ENCODE data around the gene E4F1. TPM values are rescaled to one million over a fixed set of nuclear protein-coding genes. Genes with fewer than 3 reads are reported as not detected.
A peak's percentile ranks its signal among the peaks of the same experiment; 100 is the strongest.

E4F1 gene
- total and polyA plus RNA-seq, 4 donors, result 4.4 to 19.1 (median 13.7) TPM

- no peak for TF ChIP-seq ATF3 (IDR thresholded peaks at IDR 0.05)
- TF ChIP-seq FOXA1 (IDR thresholded peaks at IDR 0.05), result no peak
- TF ChIP-seq MAX (IDR thresholded peaks at IDR 0.05), result no peak
- TF ChIP-seq, protein P1, sequence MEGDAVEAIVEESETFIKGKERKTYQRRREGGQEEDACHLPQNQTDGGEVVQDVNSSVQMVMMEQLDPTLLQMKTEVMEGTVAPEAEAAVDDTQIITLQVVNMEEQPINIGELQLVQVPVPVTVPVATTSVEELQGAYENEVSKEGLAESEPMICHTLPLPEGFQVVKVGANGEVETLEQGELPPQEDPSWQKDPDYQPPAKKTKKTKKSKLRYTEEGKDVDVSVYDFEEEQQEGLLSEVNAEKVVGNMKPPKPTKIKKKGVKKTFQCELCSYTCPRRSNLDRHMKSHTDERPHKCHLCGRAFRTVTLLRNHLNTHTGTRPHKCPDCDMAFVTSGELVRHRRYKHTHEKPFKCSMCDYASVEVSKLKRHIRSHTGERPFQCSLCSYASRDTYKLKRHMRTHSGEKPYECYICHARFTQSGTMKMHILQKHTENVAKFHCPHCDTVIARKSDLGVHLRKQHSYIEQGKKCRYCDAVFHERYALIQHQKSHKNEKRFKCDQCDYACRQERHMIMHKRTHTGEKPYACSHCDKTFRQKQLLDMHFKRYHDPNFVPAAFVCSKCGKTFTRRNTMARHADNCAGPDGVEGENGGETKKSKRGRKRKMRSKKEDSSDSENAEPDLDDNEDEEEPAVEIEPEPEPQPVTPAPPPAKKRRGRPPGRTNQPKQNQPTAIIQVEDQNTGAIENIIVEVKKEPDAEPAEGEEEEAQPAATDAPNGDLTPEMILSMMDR (IDR thresholded peaks at IDR 0.05; ENCODE audit: low read depth, low read length, missing input control), result no peak
- no peak for TF ChIP-seq NR2F2 (IDR thresholded peaks at IDR 0.05)
- no peak for DNase-seq (ENCODE audit: low spot score)
- WGBS, result 96% methylated on average over 7 of the region's 7 CpGs
- no peaks in the 10 kb centered on the region for H3K27me3 ChIP-seq (ENCODE audit: control insufficient read depth in 4 of 4, insufficient read depth in 4 of 4, low read length in 3 of 4)
- H3K9me3 ChIP-seq (ENCODE audit: control insufficient read depth in 4 of 4, low read length in 3 of 4), result no peaks in the 10 kb centered on the region
- no peak overlapping the region for H3K27ac ChIP-seq (ENCODE audit: low read depth in 1 of 2, low read length in 2 of 2)
- H3K4me1 ChIP-seq (ENCODE audit: control insufficient read depth in 4 of 4, insufficient read depth in 4 of 4, low read length in 3 of 4), result peaks cover 6 to 40% (median 37%) of the 10 kb centered on the region in 4 donors
- no peak overlapping the region for H3K9ac ChIP-seq (ENCODE audit: low read depth in 1 of 2, low read length in 2 of 2)
- peaks cover 3 to 35% (median 18%) of the 10 kb centered on the region in 4 donors for H3K36me3 ChIP-seq (ENCODE audit: control insufficient read depth in 4 of 4, insufficient read depth in 3 of 4, low read depth in 1 of 4, low read length in 3 of 4)
- no peak overlapping the region for H3K4me3 ChIP-seq (ENCODE audit: low read depth in 1 of 3, low read length in 3 of 3)
Measured at GRCh38 chr16:2252806-2253148, 29.4 kb downstream of the E4F1 start.

DNA sequence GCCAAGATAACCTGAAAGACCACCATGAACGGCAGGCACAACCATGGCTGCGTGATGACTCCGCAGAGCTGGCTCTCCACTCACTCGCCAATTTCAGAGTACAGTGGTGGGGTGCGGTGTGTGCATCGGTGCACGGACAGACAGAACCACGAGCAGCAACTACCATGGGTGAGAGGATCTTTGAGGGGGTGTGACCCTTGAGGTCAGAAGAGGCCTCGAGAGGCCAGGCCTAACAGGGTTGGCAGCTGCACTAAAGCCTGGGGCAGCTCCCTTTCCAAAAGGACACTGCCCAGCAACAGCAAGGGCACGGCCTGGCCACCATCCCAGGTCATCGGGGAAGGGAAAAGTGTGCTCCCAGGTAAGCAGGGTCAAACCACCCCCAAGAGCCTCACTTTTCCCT, 29.9 kb downstream of the E4F1 start:
- Histone ChIP-seq H3K4me3 (ENCODE audit: low read depth in 1 of 3, low read length in 3 of 3) (no peak overlapping the region), H3K9me3 (ENCODE audit: control insufficient read depth in 4 of 4, low read length in 3 of 4) (no peaks in the 10 kb centered on the region), H3K27ac (ENCODE audit: low read depth in 1 of 2, low read length in 2 of 2) (no peak overlapping the region), H3K9ac (ENCODE audit: low read depth in 1 of 2, low read length in 2 of 2) (no peak overlapping the region), H3K36me3 (ENCODE audit: control insufficient read depth in 4 of 4, insufficient read depth in 3 of 4, low read depth in 1 of 4, low read length in 3 of 4) (peaks cover 4 to 40% (median 21%) of the 10 kb centered on the region in 4 donors), H3K27me3 (ENCODE audit: control insufficient read depth in 4 of 4, insufficient read depth in 4 of 4, low read length in 3 of 4) (no peaks in the 10 kb centered on the region), H3K4me1 (ENCODE audit: control insufficient read depth in 4 of 4, insufficient read depth in 4 of 4, low read length in 3 of 4) (peaks cover 6 to 40% (median 37%) of the 10 kb centered on the region in 4 donors)
- no peak for TF ChIP-seq MAX (IDR thresholded peaks at IDR 0.05)
- peak in 1 of 2 donors; percentile 14 for TF ChIP-seq RXRA (IDR thresholded peaks at IDR 0.05)
- no peak for DNase-seq (ENCODE audit: low spot score)
- 66% methylated on average over 11 of the region's 11 CpGs for WGBS

DNA sequence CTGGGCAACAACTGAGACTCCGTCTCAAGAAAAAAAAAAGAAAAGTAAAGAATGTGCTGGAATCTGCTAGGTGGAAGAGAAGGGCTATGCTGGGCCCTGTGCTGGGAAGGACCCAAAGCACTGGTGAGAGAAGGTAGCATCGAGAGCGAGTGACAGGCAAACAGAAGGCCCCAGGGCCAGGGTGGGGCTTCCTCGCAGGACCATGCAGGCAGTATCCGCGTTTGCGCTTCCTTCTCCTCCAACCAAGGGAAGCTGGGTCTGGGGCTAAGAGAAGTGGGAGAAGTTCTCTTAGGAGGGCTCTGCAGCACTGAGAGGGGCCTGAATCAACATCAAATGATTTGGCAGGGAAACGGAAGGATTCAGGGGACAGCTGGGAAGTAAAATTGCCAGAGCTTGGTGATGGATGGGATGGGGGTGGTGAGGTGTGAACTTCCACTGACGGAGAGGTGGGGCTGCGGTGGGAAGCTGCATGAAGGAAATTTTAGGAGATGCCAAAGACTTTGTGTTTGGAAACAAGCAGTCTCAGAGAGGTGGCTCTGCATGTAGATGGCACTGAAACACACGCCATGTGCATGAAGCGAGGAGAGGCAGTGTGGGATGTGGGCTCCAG, 33.2 kb downstream of the E4F1 start:
- H3K36me3 ChIP-seq (ENCODE audit: control insufficient read depth in 4 of 4, insufficient read depth in 3 of 4, low read depth in 1 of 4, low read length in 3 of 4), result peaks cover 14 to 59% (median 33%) of the 10 kb centered on the region in 4 donors
- peaks cover 2 to 26% (median 20%) of the 10 kb centered on the region in 4 donors for H3K4me1 ChIP-seq (ENCODE audit: control insufficient read depth in 4 of 4, insufficient read depth in 4 of 4, low read length in 3 of 4)
- no peaks in the 10 kb centered on the region for H3K27me3 ChIP-seq (ENCODE audit: control insufficient read depth in 4 of 4, insufficient read depth in 4 of 4, low read length in 3 of 4)
- WGBS, result 91% methylated on average over 12 of the region's 12 CpGs
- no peak for TF ChIP-seq JUND (IDR thresholded peaks at IDR 0.05)
- TF ChIP-seq FOXA1 (IDR thresholded peaks at IDR 0.05), result no peak
- TF ChIP-seq SP1 (IDR thresholded peaks at IDR 0.05), result no peak
- TF ChIP-seq, protein P2, sequence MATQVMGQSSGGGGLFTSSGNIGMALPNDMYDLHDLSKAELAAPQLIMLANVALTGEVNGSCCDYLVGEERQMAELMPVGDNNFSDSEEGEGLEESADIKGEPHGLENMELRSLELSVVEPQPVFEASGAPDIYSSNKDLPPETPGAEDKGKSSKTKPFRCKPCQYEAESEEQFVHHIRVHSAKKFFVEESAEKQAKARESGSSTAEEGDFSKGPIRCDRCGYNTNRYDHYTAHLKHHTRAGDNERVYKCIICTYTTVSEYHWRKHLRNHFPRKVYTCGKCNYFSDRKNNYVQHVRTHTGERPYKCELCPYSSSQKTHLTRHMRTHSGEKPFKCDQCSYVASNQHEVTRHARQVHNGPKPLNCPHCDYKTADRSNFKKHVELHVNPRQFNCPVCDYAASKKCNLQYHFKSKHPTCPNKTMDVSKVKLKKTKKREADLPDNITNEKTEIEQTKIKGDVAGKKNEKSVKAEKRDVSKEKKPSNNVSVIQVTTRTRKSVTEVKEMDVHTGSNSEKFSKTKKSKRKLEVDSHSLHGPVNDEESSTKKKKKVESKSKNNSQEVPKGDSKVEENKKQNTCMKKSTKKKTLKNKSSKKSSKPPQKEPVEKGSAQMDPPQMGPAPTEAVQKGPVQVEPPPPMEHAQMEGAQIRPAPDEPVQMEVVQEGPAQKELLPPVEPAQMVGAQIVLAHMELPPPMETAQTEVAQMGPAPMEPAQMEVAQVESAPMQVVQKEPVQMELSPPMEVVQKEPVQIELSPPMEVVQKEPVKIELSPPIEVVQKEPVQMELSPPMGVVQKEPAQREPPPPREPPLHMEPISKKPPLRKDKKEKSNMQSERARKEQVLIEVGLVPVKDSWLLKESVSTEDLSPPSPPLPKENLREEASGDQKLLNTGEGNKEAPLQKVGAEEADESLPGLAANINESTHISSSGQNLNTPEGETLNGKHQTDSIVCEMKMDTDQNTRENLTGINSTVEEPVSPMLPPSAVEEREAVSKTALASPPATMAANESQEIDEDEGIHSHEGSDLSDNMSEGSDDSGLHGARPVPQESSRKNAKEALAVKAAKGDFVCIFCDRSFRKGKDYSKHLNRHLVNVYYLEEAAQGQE (IDR thresholded peaks at IDR 0.05), result no peak
- no peak for TF ChIP-seq RXRA (IDR thresholded peaks at IDR 0.05)
- no peak for TF ChIP-seq NR2F2 (IDR thresholded peaks at IDR 0.05)
- TF ChIP-seq TAF1 (conservative IDR thresholded peaks at IDR 0.05), result no peak
- TF ChIP-seq HNF4A (conservative IDR thresholded peaks at IDR 0.05), result no peak
- no peak for TF ChIP-seq YY1 (IDR thresholded peaks at IDR 0.05)
- no peak for TF ChIP-seq GABPA (IDR thresholded peaks at IDR 0.05 in 1 of 2, conservative IDR thresholded peaks at IDR 0.05 in 1 of 2)
- TF ChIP-seq, protein P1 (IDR thresholded peaks at IDR 0.05; ENCODE audit: low read depth, low read length, missing input control), result no peak
- no peak for TF ChIP-seq HNF4G (IDR thresholded peaks at IDR 0.05)
- H3K9me3 ChIP-seq (ENCODE audit: control insufficient read depth in 4 of 4, low read length in 3 of 4), result no peaks in the 10 kb centered on the region
- H3K4me3 ChIP-seq (ENCODE audit: low read depth in 1 of 3, low read length in 3 of 3), result no peak overlapping the region
- H3K9ac ChIP-seq (ENCODE audit: low read depth in 1 of 2, low read length in 2 of 2), result no peak overlapping the region
- DNase-seq (ENCODE audit: low spot score), result no peak
- no peak overlapping the region for H3K27ac ChIP-seq (ENCODE audit: low read depth in 1 of 2, low read length in 2 of 2)
